Naive thymus-derived CD4-positive, alpha-beta T cell (primary cell): Measurements from ENCODE around the gene MAP3K13. TPM values are rescaled to one million over a fixed set of nuclear protein-coding genes. Genes with fewer than 3 reads are reported as not detected.

Experiments used
- ATAC-seq: fragments of 150-1000 bp; cut with Tn5 transposase; 2 replicates; pipeline ENCODE4 v1.10.0; 2021; ENCODE audit warnings: mild to moderate bottlenecking, moderate library complexity
- CTCF ChIA-PET: fragments of 350-600 bp; sonication (Branson Sonifier 250); formaldehyde crosslinking; loops from one replicate; lab custom pipeline; 2021; ENCODE audit warnings: antibody characterized with exemption; lab: Charles Lee
- POLR2A ChIA-PET: fragments of 350-600 bp; sonication (Branson Sonifier 250); formaldehyde crosslinking; loops from one replicate; lab custom pipeline; 2021; ENCODE audit warnings: antibody characterized with exemption, inconsistent platforms; lab: Charles Lee
- DNase-seq, 9 donors: peaks; one replicate each; pipeline versions ENCODE4 v3.0.0 to v3.0.0-alpha.2; 2020 to 2022; ENCODE audit warnings: mixed read lengths in 1 of 9
- H3K27ac ChIP-seq: one replicate; pipeline ENCODE4 v1.7.0; 2013; ENCODE audit warnings: mild to moderate bottlenecking, low read depth, low read length, moderate library complexity
- H3K27me3 ChIP-seq, 2 donors: one replicate each; pipeline ENCODE4 v1.7.0; 2013; ENCODE audit warnings: low read length in 2 of 2, mild to moderate bottlenecking in 2 of 2, moderate library complexity in 2 of 2; ENCODE audit not compliant: control insufficient read depth in 2 of 2, insufficient read depth in 2 of 2
- H3K36me3 ChIP-seq, 3 experiments: 1 replicate in 2 of 3; 2 replicates in 1 of 3; pipeline ENCODE4 v1.7.0; 2013; ENCODE audit warnings: low read length in 3 of 3, mild to moderate bottlenecking in 3 of 3, moderate library complexity in 1 of 3; ENCODE audit not compliant: insufficient read depth in 3 of 3, control insufficient read depth in 2 of 3
- H3K4me1 ChIP-seq, 2 donors: one replicate each; pipeline ENCODE4 v1.7.0; 2013; ENCODE audit warnings: low read length in 2 of 2, mild to moderate bottlenecking in 2 of 2, moderate library complexity in 1 of 2; ENCODE audit not compliant: control insufficient read depth in 2 of 2, insufficient read depth in 2 of 2
- H3K4me3 ChIP-seq: 2 replicates; pipeline ENCODE4 v1.7.0; 2013; ENCODE audit warnings: mild to moderate bottlenecking, low read length
- H3K9me3 ChIP-seq, 3 experiments: 1 replicate in 2 of 3; 2 replicates in 1 of 3; pipeline ENCODE4 v1.7.0; 2013; ENCODE audit warnings: low read length in 3 of 3; ENCODE audit not compliant: control insufficient read depth in 2 of 3
- H3K27ac Mint-ChIP-seq, 9 donors: one replicate each; pipeline ENCODE4 v1.8.0; 2020 to 2022; ENCODE audit warnings: mixed read lengths in 9 of 9, mild to moderate bottlenecking in 8 of 9, moderate library complexity in 5 of 9, inconsistent platforms in 2 of 9
- H3K27me3 Mint-ChIP-seq, 5 donors: one replicate each; pipeline ENCODE4 v1.8.0; 2021 to 2022; ENCODE audit warnings: mixed read lengths in 5 of 5, mild to moderate bottlenecking in 1 of 5
- H3K36me3 Mint-ChIP-seq, 5 donors: one replicate each; pipeline ENCODE4 v1.8.0; 2020 to 2022; ENCODE audit warnings: mixed read lengths in 5 of 5, mild to moderate bottlenecking in 3 of 5, inconsistent platforms in 1 of 5
- H3K4me1 Mint-ChIP-seq, 7 donors: one replicate each; pipeline ENCODE4 v1.8.0; 2020 to 2022; ENCODE audit warnings: mixed read lengths in 7 of 7, mild to moderate bottlenecking in 3 of 7, inconsistent platforms in 1 of 7
- H3K4me3 Mint-ChIP-seq, 10 donors: one replicate each; pipeline ENCODE4 v1.8.0; 2020 to 2022; ENCODE audit warnings: mild to moderate bottlenecking in 10 of 10, mixed read lengths in 10 of 10, moderate library complexity in 6 of 10, inconsistent platforms in 2 of 10
- H3K9me3 Mint-ChIP-seq, 11 donors: one replicate each; pipeline ENCODE4 v1.8.0; 2020 to 2022; ENCODE audit warnings: mixed read lengths in 11 of 11, mild to moderate bottlenecking in 4 of 11, inconsistent platforms in 1 of 11, moderate library complexity in 1 of 11
- intact Hi-C, 2 donors: fragments of 100-400 bp; cut with micrococcal nuclease; formaldehyde crosslinking; loops; one replicate each; pipeline ENCODE4 v1.15.1; 2023
- polyA plus RNA-seq, 2 donors: library from polyadenylated mRNA; unstranded; fragments of 300-500 nt; fragmentation: Illumina TruSeq; gene quantifications; one replicate each; pipeline ENCODE4 v1.2.3, GENCODE V29; 2021
- total RNA-seq, 6 experiments: library from RNA in 5 of 6; stranded (reverse) in 5 of 6; gene quantifications; 1 replicate in 5 of 6; 2 replicates in 1 of 6; pipeline ENCODE4 v1.2.3 and lab custom pipeline; 2021 to 2026

Gene MAP3K13
- total and polyA plus RNA-seq, 7 experiments from 2014 or later = 6.2 to 53.8 (median 9.4) TPM

GRCh38 chr3:185402561-185402960 is 39.6 kb downstream of the MAP3K13 start:
- ChIA-PET CTCF (interaction anchor here (0.6 kb wide), 1 partner anchor 968 kb away, joined by 5 read pairs; no protein-coding TSS in a partner anchor), POLR2A (no interaction called here)
- H3K9me3 ChIP-seq = no peaks in the 10 kb centered on the region
- no peak for DNase-seq
- no peak for ATAC-seq
- H3K27me3 Mint-ChIP-seq = peaks cover 0 to 20% (median 5%) of the 10 kb centered on the region in 5 donors
- no peaks in the 10 kb centered on the region for H3K4me1 Mint-ChIP-seq
- no peaks in the 10 kb centered on the region for H3K9me3 Mint-ChIP-seq
- no peaks in the 10 kb centered on the region for H3K36me3 Mint-ChIP-seq
- H3K4me1 ChIP-seq = no peaks in the 10 kb centered on the region
- no peaks in the 10 kb centered on the region for H3K36me3 ChIP-seq
- no peak overlapping the region for H3K27ac Mint-ChIP-seq
- H3K4me3 ChIP-seq = no peak overlapping the region
- no peaks in the 10 kb centered on the region for H3K27me3 ChIP-seq
- H3K4me3 Mint-ChIP-seq = no peak overlapping the region
- intact Hi-C loops = no loop called here
- H3K27ac ChIP-seq = no peak overlapping the region

GRCh38 chr3:185403002-185403401 is 40.1 kb downstream of the MAP3K13 start:
- no peaks in the 10 kb centered on the region for H3K9me3 ChIP-seq
- no peaks in the 10 kb centered on the region for H3K36me3 ChIP-seq
- ChIA-PET POLR2A (no interaction called here), CTCF (no interaction called here)
- no peak overlapping the region for H3K27ac Mint-ChIP-seq
- no peaks in the 10 kb centered on the region for H3K4me1 Mint-ChIP-seq
- no peak overlapping the region for H3K4me3 ChIP-seq
- H3K4me3 Mint-ChIP-seq = no peak overlapping the region
- H3K9me3 Mint-ChIP-seq = no peaks in the 10 kb centered on the region
- intact Hi-C loops = no loop called here
- no peaks in the 10 kb centered on the region for H3K4me1 ChIP-seq
- H3K36me3 Mint-ChIP-seq = no peaks in the 10 kb centered on the region
- ATAC-seq = no peak
- DNase-seq = no peak
- H3K27ac ChIP-seq = no peak overlapping the region
- H3K27me3 ChIP-seq = no peaks in the 10 kb centered on the region
- peaks cover 0 to 20% (median 1%) of the 10 kb centered on the region in 5 donors for H3K27me3 Mint-ChIP-seq

- no peak overlapping the region for H3K4me3 Mint-ChIP-seq
- ChIA-PET CTCF (no interaction called here), POLR2A (no interaction called here)
- Histone ChIP-seq H3K36me3 (no peaks in the 10 kb centered on the region), H3K27me3 (no peaks in the 10 kb centered on the region), H3K4me3 (no peak overlapping the region), H3K27ac (no peak overlapping the region), H3K9me3 (no peaks in the 10 kb centered on the region), H3K4me1 (no peaks in the 10 kb centered on the region)
- ATAC-seq = no peak
- no peaks in the 10 kb centered on the region for H3K9me3 Mint-ChIP-seq
- no peaks in the 10 kb centered on the region for H3K4me1 Mint-ChIP-seq
- H3K27ac Mint-ChIP-seq = no peak overlapping the region
- no peak for DNase-seq
- H3K27me3 Mint-ChIP-seq = peaks cover 0 to 23% (median 3%) of the 10 kb centered on the region in 5 donors
- H3K36me3 Mint-ChIP-seq = no peaks in the 10 kb centered on the region
- intact Hi-C loops = no loop called here
Measured at GRCh38 chr3:185405243-185405642, 42.3 kb downstream of the MAP3K13 start.

- no peaks in the 10 kb centered on the region for H3K27me3 ChIP-seq
- Mint-ChIP-seq H3K4me1 (no peaks in the 10 kb centered on the region), H3K27ac (no peak overlapping the region), H3K36me3 (no peaks in the 10 kb centered on the region), H3K4me3 (no peak overlapping the region), H3K27me3 (peaks cover 0 to 23% (median 3%) of the 10 kb centered on the region in 5 donors), H3K9me3 (no peaks in the 10 kb centered on the region)
- ATAC-seq (no peak), DNase-seq (no peak)
- intact Hi-C loops = no loop called here
- ChIA-PET CTCF (no interaction called here), POLR2A (no interaction called here)
- H3K9me3 ChIP-seq = no peaks in the 10 kb centered on the region
- H3K4me1 ChIP-seq = no peaks in the 10 kb centered on the region
- H3K27ac ChIP-seq = no peak overlapping the region
- no peak overlapping the region for H3K4me3 ChIP-seq
- no peaks in the 10 kb centered on the region for H3K36me3 ChIP-seq
Measured at GRCh38 chr3:185405664-185406063, 42.7 kb downstream of the MAP3K13 start.

- Mint-ChIP-seq H3K27ac (no peak overlapping the region), H3K36me3 (no peaks in the 10 kb centered on the region), H3K9me3 (no peaks in the 10 kb centered on the region), H3K4me1 (no peaks in the 10 kb centered on the region), H3K27me3 (peaks cover 0 to 25% (median 3%) of the 10 kb centered on the region in 5 donors), H3K4me3 (no peak overlapping the region)
- ATAC-seq = no peak
- ChIA-PET POLR2A (no interaction called here), CTCF (no interaction called here)
- no peak overlapping the region for H3K27ac ChIP-seq
- intact Hi-C loops = no loop called here
- no peaks in the 10 kb centered on the region for H3K36me3 ChIP-seq
- H3K27me3 ChIP-seq = no peaks in the 10 kb centered on the region
- H3K9me3 ChIP-seq = no peaks in the 10 kb centered on the region
- H3K4me1 ChIP-seq = no peaks in the 10 kb centered on the region
- H3K4me3 ChIP-seq = no peak overlapping the region
- DNase-seq = no peak
Measured at GRCh38 chr3:185406121-185406620, 43.2 kb downstream of the MAP3K13 start.

GRCh38 chr3:185409957-185410356 is 47.0 kb downstream of the MAP3K13 start:
- ATAC-seq = no peak
- Mint-ChIP-seq H3K9me3 (no peaks in the 10 kb centered on the region), H3K4me3 (no peak overlapping the region), H3K27ac (no peak overlapping the region), H3K4me1 (no peaks in the 10 kb centered on the region), H3K27me3 (peaks cover 0 to 18% (median 0%) of the 10 kb centered on the region in 5 donors), H3K36me3 (no peaks in the 10 kb centered on the region)
- Histone ChIP-seq H3K9me3 (no peaks in the 10 kb centered on the region), H3K27ac (no peak overlapping the region), H3K27me3 (no peaks in the 10 kb centered on the region), H3K36me3 (no peaks in the 10 kb centered on the region), H3K4me1 (no peaks in the 10 kb centered on the region), H3K4me3 (no peak overlapping the region)
- no peak for DNase-seq
- ChIA-PET CTCF (no interaction called here), POLR2A (no interaction called here)
- intact Hi-C loops = no loop called here

GRCh38 chr3:185411133-185411532 is 48.2 kb downstream of the MAP3K13 start:
- ATAC-seq (no peak), DNase-seq (no peak)
- Mint-ChIP-seq H3K27me3 (peaks cover 0 to 13% (median 0%) of the 10 kb centered on the region in 5 donors), H3K27ac (no peak overlapping the region), H3K9me3 (no peaks in the 10 kb centered on the region), H3K36me3 (no peaks in the 10 kb centered on the region), H3K4me1 (peaks cover 0 to 2% (median 0%) of the 10 kb centered on the region in 7 donors), H3K4me3 (no peak overlapping the region)
- no peak overlapping the region for H3K27ac ChIP-seq
- CTCF ChIA-PET = interaction anchor here (0.6 kb wide), 1 partner anchor 577 kb away, joined by 3 read pairs; no protein-coding TSS in a partner anchor
- H3K4me1 ChIP-seq = no peaks in the 10 kb centered on the region
- no peaks in the 10 kb centered on the region for H3K27me3 ChIP-seq
- intact Hi-C loops = no loop called here
- POLR2A ChIA-PET = no interaction called here
- no peak overlapping the region for H3K4me3 ChIP-seq
- no peaks in the 10 kb centered on the region for H3K36me3 ChIP-seq
- no peaks in the 10 kb centered on the region for H3K9me3 ChIP-seq
